PFSK-1 (cell line): Measurements from ENCODE around the gene EWSR1.
A peak's percentile ranks its signal among the peaks of the same experiment; 100 is the strongest.

ENCODE experiments used
- FOXP2 ChIP-seq: optimal IDR thresholded peaks from 2 replicates; pipeline ENCODE3; 2011; ENCODE audit warnings: borderline replicate concordance, control low read depth, inconsistent platforms; ENCODE audit not compliant: insufficient read depth; ENCODE audit errors: extremely low read length, extremely low read depth
- POLR2AphosphoS5 ChIP-seq: IDR thresholded peaks from 2 replicates; pipeline ENCODE4 v1.6.1; 2012; ENCODE audit warnings: low read depth, mild to moderate bottlenecking, control low read depth, low read length, moderate library complexity
- REST ChIP-seq, 2 experiments: IDR thresholded peaks; 2 replicates each; pipeline versions ENCODE4 v1.6.1 to v1.8.0; 2011 to 2012; ENCODE audit warnings: low read depth in 2 of 2, low read length in 2 of 2, control low read depth in 1 of 2, inconsistent platforms in 1 of 2, mild to moderate bottlenecking in 1 of 2, moderate library complexity in 1 of 2; ENCODE audit not compliant: insufficient read depth in 1 of 2
- SIN3A ChIP-seq: IDR thresholded peaks from 2 replicates; pipeline ENCODE4 v1.6.1; 2012; ENCODE audit warnings: mild to moderate bottlenecking, low read length, moderate library complexity, borderline replicate concordance; ENCODE audit not compliant: insufficient read depth
- TAF1 ChIP-seq: IDR thresholded peaks from 2 replicates; pipeline ENCODE4 v1.6.1; 2012; ENCODE audit warnings: low read length, control low read depth, borderline replicate concordance; ENCODE audit not compliant: insufficient read depth

EWSR1 gene

GRCh38 chr22:29313126-29313575, 45.1 kb downstream of the EWSR1 start:
- TF ChIP-seq FOXP2 = peak; percentile 32
- no peak for TF ChIP-seq TAF1

GRCh38 chr22:29313576-29314466, 45.8 kb downstream of the EWSR1 start:
- TF ChIP-seq TAF1 (no peak), REST (IDR thresholded peaks at IDR 0.05; ENCODE audit: insufficient read depth in 1 of 2, low read depth in 2 of 2, low read length in 2 of 2) (no peak), FOXP2 (no peak), SIN3A (no peak)

GRCh38 chr22:29314537-29315285, 46.6 kb downstream of the EWSR1 start:
- TF ChIP-seq REST (IDR thresholded peaks at IDR 0.05; ENCODE audit: insufficient read depth in 1 of 2, low read depth in 2 of 2, low read length in 2 of 2) = no peak
- TF ChIP-seq TAF1 = no peak
- TF ChIP-seq POLR2AphosphoS5 = no peak
- no peak for TF ChIP-seq SIN3A

GRCh38 chr22:29315286-29316140, 47.4 kb downstream of the EWSR1 start, which contains the start of gene RASL10A:
Gene RASL10A (minus strand): TSS chr22:29315697. CDS start chr22:29315246, 451 bp downstream.
- no peak for TF ChIP-seq POLR2AphosphoS5
- TF ChIP-seq REST (IDR thresholded peaks at IDR 0.05; ENCODE audit: insufficient read depth in 1 of 2, low read depth in 2 of 2, low read length in 2 of 2) = no peak
- no peak for TF ChIP-seq FOXP2
- TF ChIP-seq SIN3A = no peak
- no peak for TF ChIP-seq TAF1

GRCh38 chr22:29316141-29316828, 48.2 kb downstream of the EWSR1 start:
- TF ChIP-seq SIN3A = no peak
- no peak for TF ChIP-seq TAF1
- TF ChIP-seq FOXP2 = no peak
- TF ChIP-seq REST (IDR thresholded peaks at IDR 0.05; ENCODE audit: insufficient read depth in 1 of 2, low read depth in 2 of 2, low read length in 2 of 2) = no peak
- no peak for TF ChIP-seq POLR2AphosphoS5
